Measurements from ENCODE around the gene CHST11. TPM values are rescaled to one million over a fixed set of nuclear protein-coding genes. Genes with fewer than 3 reads are reported as not detected.
A peak's percentile ranks its signal among the peaks of the same experiment; 100 is the strongest.

CHST11 gene
- total RNA-seq, 1 experiment from 2014 or later: 6.7 TPM

DNA sequence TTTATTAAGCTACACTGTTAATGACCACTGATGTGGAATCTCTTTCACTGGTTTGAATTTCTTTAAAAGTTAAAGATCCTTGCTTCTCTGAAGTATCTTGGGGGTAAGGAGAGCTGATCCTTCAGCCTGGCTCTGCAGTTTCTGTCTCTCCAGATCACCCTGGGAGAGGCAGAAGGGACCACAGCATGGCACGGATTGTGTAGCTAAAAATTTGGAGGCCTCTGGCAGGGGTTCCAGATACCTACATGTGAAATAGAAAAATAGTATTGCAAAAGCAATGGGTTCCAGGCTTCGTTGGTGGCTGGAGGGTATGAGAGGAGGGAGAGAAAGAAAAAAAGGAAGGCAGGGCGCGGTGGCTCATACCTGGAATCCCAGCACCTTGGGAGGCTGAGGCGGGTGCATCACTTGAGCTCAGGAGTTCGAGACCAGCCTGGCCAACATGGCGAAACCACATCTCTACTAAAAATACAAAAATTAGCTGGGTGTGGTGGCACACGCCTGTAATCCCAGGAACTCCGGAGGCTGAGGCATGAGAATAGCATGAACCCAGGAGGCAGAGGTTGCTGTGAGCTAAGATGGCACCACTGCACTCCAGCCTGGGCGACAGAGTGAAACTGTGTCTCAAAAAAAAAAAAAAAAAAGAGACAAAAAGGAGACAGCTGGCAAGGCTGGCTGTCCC lies 3.4 kb downstream of the CHST11 start:
- H3K4me2 ChIP-seq (ENCODE audit: insufficient read depth, insufficient read length, low read length): no peak overlapping the region
- no peak overlapping the region for H4K5ac ChIP-seq (ENCODE audit: insufficient read length, low read depth, low read length)
- H3T11ph ChIP-seq (ENCODE audit: low read length): no peak overlapping the region
- H2BK20ac ChIP-seq (ENCODE audit: low read depth, low read length, poor library complexity, severe bottlenecking): no peak overlapping the region
- H3K79me1 ChIP-seq (ENCODE audit: insufficient read depth, low read depth, low read length, poor library complexity, severe bottlenecking): no peaks in the 10 kb centered on the region
- no peak overlapping the region for H4K8ac ChIP-seq (replicated peaks; ENCODE audit: insufficient read length, low read depth, low read length)
- no peaks in the 10 kb centered on the region for H3K9me3 Mint-ChIP-seq
- H3K23ac ChIP-seq (ENCODE audit: insufficient read length, low read depth, low read length): no peak overlapping the region
- no peak overlapping the region for H2BK5ac ChIP-seq (ENCODE audit: insufficient read length, low read length)
- H3K4me1 ChIP-seq (ENCODE audit: insufficient read depth, low read length): peaks cover 9% of the 10 kb centered on the region; the same call in 1 of the 2 replicates
- DNase-seq: no peak
- no peak overlapping the region for H2BK12ac ChIP-seq (ENCODE audit: insufficient read length, low read depth, low read length)
- no peak overlapping the region for H2AFZ ChIP-seq (ENCODE audit: low read length)
- no peak overlapping the region for H3K14ac ChIP-seq (ENCODE audit: insufficient read depth, low read length)
- H2AK5ac ChIP-seq (ENCODE audit: insufficient read length, low read length): no peak overlapping the region
- H3K18ac ChIP-seq (ENCODE audit: insufficient read length, low read depth, low read length): no peak overlapping the region
- H3K27me3 Mint-ChIP-seq (ENCODE audit: low read depth): peaks cover 37% of the 10 kb centered on the region
- no peak overlapping the region for H3K27ac Mint-ChIP-seq
- WGBS (ENCODE audit: extremely low coverage, insufficient read length, low lambda C conversion rate): no CpG with 5 or more reads among the region's 10 CpGs
- H4K91ac ChIP-seq (ENCODE audit: insufficient read length, low read depth, low read length): no peak overlapping the region
- H3K23me2 ChIP-seq (ENCODE audit: insufficient read length, low read depth, low read length, poor library complexity, severe bottlenecking): peaks cover 25% of the 10 kb centered on the region
- H3K36me3 Mint-ChIP-seq (ENCODE audit: insufficient read depth in 1 of 3, low read depth in 3 of 3): peaks cover 0 to 2% (median 0%) of the 10 kb centered on the region in 3 experiments; a peak in 2 of 7 replicates
- peaks cover 6% of the 10 kb centered on the region; the same call in 1 of the 2 replicates for H3K27me3 ChIP-seq (ENCODE audit: insufficient read depth, low read length)
- no peaks in the 10 kb centered on the region for H3K9me3 ChIP-seq (ENCODE audit: control insufficient read depth, low read depth, low read length)
- H3K4ac ChIP-seq (ENCODE audit: low read depth, low read length): no peak overlapping the region
- H4K20me1 ChIP-seq (ENCODE audit: control insufficient read depth, insufficient read depth, insufficient read length): peaks cover 5% of the 10 kb centered on the region
- peaks cover 23 to 33% of the 10 kb centered on the region in 2 experiments for H3K4me1 Mint-ChIP-seq
- no peak overlapping the region for H3K9ac ChIP-seq (ENCODE audit: extremely low read depth, insufficient read length, low read length)
- H3K4me3 Mint-ChIP-seq: peak overlapping the region in 1 of 2 experiments; percentile 60; a peak in 2 of 5 replicates
- H2BK15ac ChIP-seq (ENCODE audit: low read depth, low read length): no peak overlapping the region
- no peaks in the 10 kb centered on the region; the same call in 1 of the 2 replicates for H3K79me2 ChIP-seq (ENCODE audit: insufficient read depth, low read length)
- TF ChIP-seq, protein P1, sequence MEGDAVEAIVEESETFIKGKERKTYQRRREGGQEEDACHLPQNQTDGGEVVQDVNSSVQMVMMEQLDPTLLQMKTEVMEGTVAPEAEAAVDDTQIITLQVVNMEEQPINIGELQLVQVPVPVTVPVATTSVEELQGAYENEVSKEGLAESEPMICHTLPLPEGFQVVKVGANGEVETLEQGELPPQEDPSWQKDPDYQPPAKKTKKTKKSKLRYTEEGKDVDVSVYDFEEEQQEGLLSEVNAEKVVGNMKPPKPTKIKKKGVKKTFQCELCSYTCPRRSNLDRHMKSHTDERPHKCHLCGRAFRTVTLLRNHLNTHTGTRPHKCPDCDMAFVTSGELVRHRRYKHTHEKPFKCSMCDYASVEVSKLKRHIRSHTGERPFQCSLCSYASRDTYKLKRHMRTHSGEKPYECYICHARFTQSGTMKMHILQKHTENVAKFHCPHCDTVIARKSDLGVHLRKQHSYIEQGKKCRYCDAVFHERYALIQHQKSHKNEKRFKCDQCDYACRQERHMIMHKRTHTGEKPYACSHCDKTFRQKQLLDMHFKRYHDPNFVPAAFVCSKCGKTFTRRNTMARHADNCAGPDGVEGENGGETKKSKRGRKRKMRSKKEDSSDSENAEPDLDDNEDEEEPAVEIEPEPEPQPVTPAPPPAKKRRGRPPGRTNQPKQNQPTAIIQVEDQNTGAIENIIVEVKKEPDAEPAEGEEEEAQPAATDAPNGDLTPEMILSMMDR (conservative IDR thresholded peaks at IDR 0.05): no peak
- no peak overlapping the region for H3K27ac ChIP-seq (ENCODE audit: insufficient read length, low read depth, low read length)
- no peak overlapping the region for H3K56ac ChIP-seq (ENCODE audit: insufficient read length, low read depth, low read length)
- H2BK120ac ChIP-seq (ENCODE audit: low read depth, low read length, poor library complexity, severe bottlenecking): no peak overlapping the region
